ENCODE measurements around the gene METTL16.

METTL16 gene

GRCh38 chr17:2457913-2458312 is 53.8 kb downstream of the METTL16 start:
- H3K4me3 ChIP-seq (ENCODE audit: low read depth in 1 of 2, low read length in 2 of 2): no peak overlapping the region
- TF ChIP-seq EZH2 (IDR thresholded peaks at IDR 0.05; ENCODE audit: borderline replicate concordance, low read depth, low read length, severe bottlenecking): no peak
- no peak for TF ChIP-seq CTCF (IDR thresholded peaks at IDR 0.05; ENCODE audit: borderline replicate concordance, extremely low read depth, low read length, poor library complexity, severe bottlenecking)
- no peaks in the 10 kb centered on the region for H3K27me3 ChIP-seq (ENCODE audit: insufficient read depth, low read length, poor library complexity)
- ATAC-seq (ENCODE audit: insufficient read depth, low read depth) (no peak), DNase-seq (no peak)
- peaks cover 66% of the 10 kb centered on the region for H3K36me3 ChIP-seq (ENCODE audit: insufficient read depth, low read length)
- no peaks in the 10 kb centered on the region for H4K20me1 ChIP-seq (ENCODE audit: insufficient read depth, low read length)
- no peak overlapping the region for H3K9ac ChIP-seq (ENCODE audit: low read depth, low read length)
- no peak overlapping the region for H3K4me2 ChIP-seq (ENCODE audit: insufficient read depth, low read length)
- no peaks in the 10 kb centered on the region for H3K79me2 ChIP-seq (ENCODE audit: insufficient read depth, low read length)
- H3K4me1 ChIP-seq (ENCODE audit: insufficient read depth, low read length): no peaks in the 10 kb centered on the region
- no peaks in the 10 kb centered on the region for H3K9me3 ChIP-seq (ENCODE audit: insufficient read depth, low read length, severe bottlenecking)
- H3K27ac ChIP-seq (ENCODE audit: low read length): no peak overlapping the region
- H2AFZ ChIP-seq (ENCODE audit: low read depth, low read length): no peak overlapping the region

DNA sequence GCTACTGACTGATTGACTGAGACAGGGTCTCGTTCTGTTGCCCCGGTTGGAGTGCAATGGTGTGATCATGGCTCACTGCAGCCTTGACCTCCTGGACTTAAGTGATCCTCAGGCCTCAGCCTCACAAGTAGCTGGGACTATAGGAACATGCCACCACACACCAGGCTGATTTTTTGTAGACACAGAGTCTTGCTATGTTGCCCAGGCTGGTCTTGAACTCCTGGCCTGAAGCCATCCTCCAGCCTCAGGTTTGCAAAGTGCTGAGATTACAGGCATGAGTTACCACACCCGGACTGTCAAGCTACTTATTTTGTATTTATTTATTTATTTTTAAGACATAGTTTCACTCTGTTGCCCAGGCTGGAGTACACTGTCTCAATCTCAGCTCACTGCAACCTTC is 55.2 kb downstream of the METTL16 start:
- TF ChIP-seq EZH2 (IDR thresholded peaks at IDR 0.05; ENCODE audit: borderline replicate concordance, low read depth, low read length, severe bottlenecking) (no peak), CTCF (IDR thresholded peaks at IDR 0.05; ENCODE audit: borderline replicate concordance, extremely low read depth, low read length, poor library complexity, severe bottlenecking) (no peak)
- no peak for ATAC-seq (ENCODE audit: insufficient read depth, low read depth)
- Histone ChIP-seq H3K9ac (ENCODE audit: low read depth, low read length) (no peak overlapping the region), H2AFZ (ENCODE audit: low read depth, low read length) (no peak overlapping the region), H3K27ac (ENCODE audit: low read length) (no peak overlapping the region), H3K36me3 (ENCODE audit: insufficient read depth, low read length) (peaks cover 52% of the 10 kb centered on the region), H3K4me2 (ENCODE audit: insufficient read depth, low read length) (no peak overlapping the region), H3K4me3 (ENCODE audit: low read depth in 1 of 2, low read length in 2 of 2) (no peak overlapping the region), H3K4me1 (ENCODE audit: insufficient read depth, low read length) (no peaks in the 10 kb centered on the region), H4K20me1 (ENCODE audit: insufficient read depth, low read length) (no peaks in the 10 kb centered on the region), H3K79me2 (ENCODE audit: insufficient read depth, low read length) (no peaks in the 10 kb centered on the region), H3K27me3 (ENCODE audit: insufficient read depth, low read length, poor library complexity) (no peaks in the 10 kb centered on the region), H3K9me3 (ENCODE audit: insufficient read depth, low read length, severe bottlenecking) (no peaks in the 10 kb centered on the region)
- DNase-seq: no peak

DNA sequence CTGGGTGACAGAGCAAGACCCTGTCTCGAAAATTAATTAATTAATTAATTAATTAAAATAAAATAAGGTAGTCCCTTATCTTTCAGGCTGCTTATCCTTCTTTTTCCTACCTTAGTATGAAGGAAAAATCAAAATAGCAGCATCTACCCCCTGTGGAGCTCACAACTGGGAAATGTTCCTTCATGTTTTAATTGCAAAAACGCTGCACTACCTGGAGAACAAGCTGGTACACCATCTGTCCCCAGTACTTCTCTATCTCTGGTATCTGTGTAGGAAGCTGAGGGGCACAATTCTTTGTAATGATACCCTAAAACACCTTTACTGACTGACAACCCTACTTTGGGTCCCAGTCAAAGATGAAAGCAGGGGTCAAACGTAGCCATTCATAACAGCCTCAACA is 55.7 kb downstream of the METTL16 start:
- no peak for DNase-seq
- TF ChIP-seq CTCF (IDR thresholded peaks at IDR 0.05; ENCODE audit: borderline replicate concordance, extremely low read depth, low read length, poor library complexity, severe bottlenecking): no peak
- TF ChIP-seq EZH2 (IDR thresholded peaks at IDR 0.05; ENCODE audit: borderline replicate concordance, low read depth, low read length, severe bottlenecking): no peak
- no peak overlapping the region for H2AFZ ChIP-seq (ENCODE audit: low read depth, low read length)
- ATAC-seq (ENCODE audit: insufficient read depth, low read depth): no peak
- no peak overlapping the region for H3K4me2 ChIP-seq (ENCODE audit: insufficient read depth, low read length)
- H3K36me3 ChIP-seq (ENCODE audit: insufficient read depth, low read length): peaks cover 49% of the 10 kb centered on the region
- no peak overlapping the region for H3K9ac ChIP-seq (ENCODE audit: low read depth, low read length)
- H3K4me3 ChIP-seq (ENCODE audit: low read depth in 1 of 2, low read length in 2 of 2): no peak overlapping the region
- no peaks in the 10 kb centered on the region for H3K4me1 ChIP-seq (ENCODE audit: insufficient read depth, low read length)
- H3K27ac ChIP-seq (ENCODE audit: low read length): no peak overlapping the region
- H3K9me3 ChIP-seq (ENCODE audit: insufficient read depth, low read length, severe bottlenecking): no peaks in the 10 kb centered on the region
- H4K20me1 ChIP-seq (ENCODE audit: insufficient read depth, low read length): no peaks in the 10 kb centered on the region
- no peaks in the 10 kb centered on the region for H3K27me3 ChIP-seq (ENCODE audit: insufficient read depth, low read length, poor library complexity)
- no peaks in the 10 kb centered on the region for H3K79me2 ChIP-seq (ENCODE audit: insufficient read depth, low read length)

DNA sequence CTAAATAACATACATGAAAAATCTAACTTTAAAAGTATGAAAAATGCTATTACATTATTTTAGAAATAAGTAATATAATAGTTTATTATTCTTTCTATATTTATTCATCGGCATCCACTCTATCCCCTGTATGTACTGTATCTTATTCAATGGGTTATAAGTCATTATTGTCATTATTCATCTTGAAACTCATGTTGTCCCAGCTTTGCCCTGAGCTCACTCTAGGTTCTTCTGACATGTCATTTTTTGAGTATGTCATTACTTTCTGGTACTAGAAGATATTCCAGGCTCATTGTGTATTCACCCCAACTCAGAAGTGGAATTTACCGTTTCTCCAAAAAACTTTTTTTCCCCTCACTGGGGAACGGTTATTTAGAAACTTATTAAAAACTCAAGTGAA is 57.8 kb downstream of the METTL16 start:
- Histone ChIP-seq H3K4me2 (ENCODE audit: insufficient read depth, low read length) (no peak overlapping the region), H4K20me1 (ENCODE audit: insufficient read depth, low read length) (no peaks in the 10 kb centered on the region), H3K9ac (ENCODE audit: low read depth, low read length) (no peak overlapping the region), H3K79me2 (ENCODE audit: insufficient read depth, low read length) (no peaks in the 10 kb centered on the region), H3K9me3 (ENCODE audit: insufficient read depth, low read length, severe bottlenecking) (peaks cover 3% of the 10 kb centered on the region), H3K4me1 (ENCODE audit: insufficient read depth, low read length) (no peaks in the 10 kb centered on the region), H2AFZ (ENCODE audit: low read depth, low read length) (no peak overlapping the region), H3K27me3 (ENCODE audit: insufficient read depth, low read length, poor library complexity) (no peaks in the 10 kb centered on the region), H3K27ac (ENCODE audit: low read length) (no peak overlapping the region), H3K4me3 (ENCODE audit: low read depth in 1 of 2, low read length in 2 of 2) (no peak overlapping the region), H3K36me3 (ENCODE audit: insufficient read depth, low read length) (peaks cover 40% of the 10 kb centered on the region)
- ATAC-seq (ENCODE audit: insufficient read depth, low read depth) (no peak), DNase-seq (no peak)
- TF ChIP-seq EZH2 (IDR thresholded peaks at IDR 0.05; ENCODE audit: borderline replicate concordance, low read depth, low read length, severe bottlenecking) (no peak), CTCF (IDR thresholded peaks at IDR 0.05; ENCODE audit: borderline replicate concordance, extremely low read depth, low read length, poor library complexity, severe bottlenecking) (no peak)

All from DND-41 (cell line).